PC-3 (cell line): ENCODE data around the gene TACC2.

Experiments
- CTCF ChIP-seq: fragments of 300-600 bp; sonication (generic); conservative IDR thresholded peaks from 2 replicates; pipeline ENCODE4 v1.5.1; 2017; ENCODE audit warnings: antibody characterized with exemption, low read depth, mild to moderate bottlenecking, low read length
- EZH2 ChIP-seq: fragments of 300-600 bp; sonication (generic); IDR thresholded peaks from one replicate; pipeline ENCODE4 v1.6.1; 2017; ENCODE audit warnings: antibody characterized with exemption, mild to moderate bottlenecking, low read length; ENCODE audit not compliant: unreplicated experiment
- EZH2phosphoT487 ChIP-seq: fragments of 300-600 bp; sonication (generic); IDR thresholded peaks from 2 replicates; pipeline ENCODE4 v1.6.1; 2018; ENCODE audit warnings: mild to moderate bottlenecking, antibody characterized with exemption, low read length, borderline replicate concordance

GRCh38 chr10:122102146-122102868, 113.3 kb downstream of the TACC2 start:
- TF ChIP-seq EZH2phosphoT487 (no peak), CTCF (no peak), EZH2 (no peak)
